GM18499 (cell line): ENCODE measurements around the gene MED7.
"Not testable (repeated sequence)": the region's sequence is repeated elsewhere in the genome, so short reads cannot be mapped to it uniquely, and the experiment has no call there.

ENCODE experiments used
- ATAC-seq: cut with Tn5 transposase; IDR thresholded peaks from one replicate; pipeline ENCODE4 v1.9.1; 2021; ENCODE audit warnings: moderate number of reproducible peaks; ENCODE audit not compliant: insufficient read depth, unreplicated experiment

Gene MED7, protein sequence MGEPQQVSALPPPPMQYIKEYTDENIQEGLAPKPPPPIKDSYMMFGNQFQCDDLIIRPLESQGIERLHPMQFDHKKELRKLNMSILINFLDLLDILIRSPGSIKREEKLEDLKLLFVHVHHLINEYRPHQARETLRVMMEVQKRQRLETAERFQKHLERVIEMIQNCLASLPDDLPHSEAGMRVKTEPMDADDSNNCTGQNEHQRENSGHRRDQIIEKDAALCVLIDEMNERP

DNA sequence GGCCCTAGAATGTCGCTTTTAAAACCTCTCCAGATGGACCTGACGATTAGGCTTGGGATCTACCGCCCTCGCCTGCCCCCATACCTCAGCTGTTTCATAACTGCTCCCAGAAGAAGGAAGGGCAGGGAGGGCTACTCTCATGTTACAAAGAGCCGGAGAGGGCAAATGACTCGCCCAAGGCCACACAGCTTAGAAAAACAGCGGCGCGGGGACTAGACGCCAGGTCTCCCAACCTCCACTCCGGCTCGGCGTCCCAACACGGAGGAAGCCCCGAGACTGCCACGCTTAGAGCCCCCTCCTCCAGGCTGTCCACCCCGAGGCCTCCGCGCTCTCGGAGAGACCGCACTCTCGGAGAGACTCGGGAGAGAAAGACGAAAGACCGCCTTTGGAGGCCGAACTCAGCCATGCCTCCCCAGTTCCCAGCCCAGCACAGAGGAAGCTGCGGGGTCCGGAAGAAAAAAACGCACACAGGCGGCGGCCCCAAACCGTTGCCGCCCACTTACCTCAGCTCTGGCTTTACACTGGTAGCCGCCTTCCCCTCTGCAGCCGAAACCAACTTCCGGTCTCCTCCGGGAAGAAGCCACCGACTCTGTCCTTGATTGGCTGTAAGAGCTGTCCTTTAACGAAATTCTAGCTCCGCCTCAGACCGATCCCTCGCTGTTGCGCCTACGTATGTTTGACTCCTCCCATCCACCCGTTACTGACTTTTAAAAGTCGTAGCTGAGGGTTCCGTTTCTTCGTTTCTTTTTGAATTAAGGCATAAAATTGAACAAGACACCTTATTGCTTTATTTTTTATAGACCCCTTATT is at the start of gene MED7:
TSS of gene MED7 (minus strand) at position 549 of the 810 bp plus-strand sequence. CDS start 3,434 bp downstream, outside the sequence.
- ATAC-seq = peak; percentile 99

DNA sequence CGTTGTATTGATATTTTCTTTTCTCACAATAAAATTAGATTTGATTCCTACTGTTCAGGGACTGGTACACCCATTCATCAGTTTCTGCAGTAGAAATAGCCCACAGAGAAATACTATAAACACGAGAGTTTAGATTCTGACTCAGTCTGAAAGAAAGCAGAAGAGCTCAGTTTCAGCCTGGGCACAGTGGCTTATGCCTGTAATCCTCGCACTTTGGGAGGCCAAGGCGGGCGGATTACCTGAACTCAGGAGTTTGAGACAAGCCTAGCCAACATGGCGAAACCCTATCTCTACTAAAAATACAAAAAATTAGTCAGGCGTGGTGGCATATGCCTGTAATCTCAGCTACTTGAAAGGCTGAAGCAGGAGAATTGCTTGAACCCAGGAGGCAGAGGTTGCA is 46.6 kb upstream of the MED7 start:
- ATAC-seq = no peak

DNA sequence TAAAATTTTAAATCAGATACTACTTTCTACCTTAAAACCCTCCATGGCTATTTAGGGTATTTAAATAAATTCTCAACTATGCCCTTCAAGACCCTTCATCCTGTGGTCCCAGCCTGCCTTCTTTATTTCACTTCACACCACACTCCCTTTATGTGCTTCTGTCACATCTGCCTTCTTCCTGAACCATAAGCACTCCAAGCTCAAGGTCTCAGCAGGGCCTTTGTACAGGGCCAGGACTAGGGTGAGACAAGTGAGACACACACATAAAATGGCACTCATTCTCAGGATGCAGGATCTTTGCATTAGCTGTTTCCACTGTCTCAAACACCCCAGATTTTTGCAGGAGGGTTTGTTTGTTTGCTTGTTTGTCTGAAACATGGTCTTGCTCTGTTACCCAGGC is 45.6 kb upstream of the MED7 start:
- ATAC-seq = no peak

DNA sequence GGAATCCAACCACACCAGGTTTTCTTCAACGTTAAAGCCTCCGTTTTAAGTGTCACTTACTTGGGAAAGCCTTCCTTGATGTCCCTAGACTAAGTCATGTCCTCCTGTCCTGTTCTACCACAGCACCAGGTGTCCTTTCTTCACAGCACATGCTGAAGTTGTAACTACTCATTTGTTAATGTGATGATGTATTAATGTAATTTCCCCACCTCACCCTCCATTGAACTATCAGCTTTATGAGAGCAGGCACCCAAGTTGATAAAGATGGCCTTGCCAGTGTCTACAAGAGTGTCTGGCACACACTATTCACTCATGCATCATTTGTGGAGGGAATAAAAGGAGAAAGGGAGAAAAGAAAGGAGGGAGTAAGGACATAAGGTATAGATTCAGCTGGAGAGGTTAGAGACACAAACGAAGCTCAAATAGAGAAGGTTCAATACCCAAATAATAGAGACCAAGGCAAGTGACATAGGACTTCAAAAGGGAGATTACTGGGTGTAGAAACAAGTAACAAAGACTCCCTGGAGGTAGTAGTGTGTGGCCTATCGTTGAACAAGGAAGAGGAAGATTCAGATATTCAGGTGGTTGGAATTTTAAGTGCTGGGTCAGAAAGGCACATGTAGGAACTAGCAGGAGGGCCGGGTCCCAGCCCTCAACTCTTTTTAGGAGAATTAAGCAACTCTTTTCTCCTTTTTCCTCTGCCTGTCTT is 44.5 kb upstream of the MED7 start:
- ATAC-seq = no peak

DNA sequence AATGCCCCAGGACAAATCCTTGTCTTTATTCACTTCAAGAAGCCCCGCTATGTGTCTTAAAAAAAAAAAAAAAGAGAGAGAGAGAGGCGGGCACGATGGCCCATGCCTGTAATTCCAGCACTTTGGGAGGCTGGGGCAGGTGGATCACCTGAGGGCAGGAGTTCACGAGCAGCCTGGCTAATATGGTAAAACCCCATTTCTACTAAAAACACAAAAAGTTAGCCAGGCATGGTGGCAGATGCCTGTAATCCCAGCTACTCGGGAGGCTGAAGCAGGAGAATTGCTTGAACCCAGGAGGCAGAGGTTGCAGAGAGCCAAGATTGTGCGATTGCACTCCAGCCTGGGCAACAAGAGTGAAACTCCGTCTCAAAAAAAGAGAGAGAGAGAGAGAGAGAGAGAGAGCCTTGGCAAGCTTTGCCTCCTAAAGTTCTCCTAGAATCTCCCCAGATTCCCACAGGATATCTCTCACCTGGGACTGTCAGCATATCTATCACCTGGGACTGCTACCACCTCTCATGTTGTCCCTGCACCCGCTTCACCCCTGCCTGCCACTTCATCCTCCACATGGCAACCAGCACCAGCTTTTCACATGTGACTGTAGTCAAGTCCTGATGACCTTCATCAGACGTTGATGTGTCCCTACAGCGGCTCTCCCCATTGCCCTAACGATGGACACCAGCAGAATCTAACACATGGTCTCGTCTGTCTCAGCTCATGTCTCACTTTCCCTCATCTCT is 43.8 kb upstream of the MED7 start:
- no peak for ATAC-seq

DNA sequence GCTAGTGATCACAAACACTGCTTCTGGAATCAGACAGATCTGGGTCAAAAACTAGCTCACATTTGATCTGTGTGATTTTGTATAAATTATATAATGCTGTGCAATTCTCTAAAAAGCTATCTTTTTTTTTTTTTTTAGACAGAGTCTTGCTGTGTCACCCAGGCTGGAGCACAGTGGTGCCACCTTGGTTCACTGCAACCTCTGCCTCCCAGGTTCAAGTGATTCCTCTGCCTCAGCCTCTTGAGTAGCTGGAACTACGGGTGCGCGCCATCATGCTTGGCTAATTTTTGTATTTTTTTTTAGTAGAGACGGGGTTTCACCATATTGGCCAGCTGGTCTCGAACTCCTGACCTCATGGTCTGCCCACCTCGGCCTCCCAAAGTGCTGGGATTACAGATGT is 42.5 kb upstream of the MED7 start:
- ATAC-seq = not testable (repeated sequence)

DNA sequence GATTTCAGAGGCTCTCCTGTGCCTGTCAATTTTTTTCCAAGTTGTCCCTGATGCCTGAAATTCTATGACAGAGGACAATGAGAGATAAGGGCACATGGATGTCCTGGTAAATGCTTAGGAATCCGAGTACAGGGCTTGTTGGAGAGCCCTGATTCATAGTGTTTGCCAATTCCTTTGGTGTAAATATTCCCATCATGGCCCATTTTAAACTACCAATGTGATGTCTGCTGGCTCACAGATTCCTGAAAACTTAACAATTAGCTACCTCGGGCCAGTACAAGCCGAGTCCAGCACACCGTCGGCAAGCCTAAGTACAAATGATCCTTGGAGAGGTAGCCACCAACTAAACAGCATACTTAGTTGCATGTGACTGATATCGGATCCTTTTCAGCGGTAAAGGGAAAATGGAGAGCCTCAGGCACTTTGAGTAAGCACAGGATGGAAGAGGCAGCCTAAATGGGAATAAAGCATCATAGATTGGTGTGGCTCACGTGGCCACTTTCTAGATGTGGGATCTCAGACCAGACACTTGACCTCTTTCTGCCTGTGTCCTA is 41.5 kb upstream of the MED7 start:
- ATAC-seq = no peak

DNA sequence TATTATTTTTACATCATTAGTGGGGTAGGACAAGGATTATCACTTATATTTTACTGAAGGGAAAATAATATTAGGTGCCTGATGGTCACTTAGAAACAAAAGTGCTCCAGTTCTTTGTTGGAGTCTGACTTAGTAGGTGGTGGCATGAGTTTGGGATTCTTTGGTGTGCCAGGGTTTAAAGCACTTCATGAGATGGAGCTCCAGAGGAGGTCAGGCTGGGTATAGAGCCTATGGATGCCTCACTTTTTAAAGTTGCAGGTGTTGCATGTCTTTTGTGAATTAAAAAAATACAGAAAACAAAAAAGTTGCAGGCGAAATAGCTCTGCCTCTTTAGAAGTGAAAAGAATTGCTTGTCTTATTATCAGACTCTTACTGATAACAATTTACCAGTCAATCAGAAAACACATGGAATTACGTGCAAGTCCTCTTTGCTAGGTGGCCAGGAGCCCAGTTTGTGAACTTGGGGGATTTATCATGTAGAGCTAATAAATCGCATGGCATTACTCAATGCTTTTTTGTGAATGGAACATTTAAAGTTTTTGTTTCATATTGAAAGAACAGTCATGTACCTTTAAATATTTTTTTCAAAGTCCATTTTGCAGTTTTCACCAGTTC is 39.6 kb upstream of the MED7 start:
- no peak for ATAC-seq

DNA sequence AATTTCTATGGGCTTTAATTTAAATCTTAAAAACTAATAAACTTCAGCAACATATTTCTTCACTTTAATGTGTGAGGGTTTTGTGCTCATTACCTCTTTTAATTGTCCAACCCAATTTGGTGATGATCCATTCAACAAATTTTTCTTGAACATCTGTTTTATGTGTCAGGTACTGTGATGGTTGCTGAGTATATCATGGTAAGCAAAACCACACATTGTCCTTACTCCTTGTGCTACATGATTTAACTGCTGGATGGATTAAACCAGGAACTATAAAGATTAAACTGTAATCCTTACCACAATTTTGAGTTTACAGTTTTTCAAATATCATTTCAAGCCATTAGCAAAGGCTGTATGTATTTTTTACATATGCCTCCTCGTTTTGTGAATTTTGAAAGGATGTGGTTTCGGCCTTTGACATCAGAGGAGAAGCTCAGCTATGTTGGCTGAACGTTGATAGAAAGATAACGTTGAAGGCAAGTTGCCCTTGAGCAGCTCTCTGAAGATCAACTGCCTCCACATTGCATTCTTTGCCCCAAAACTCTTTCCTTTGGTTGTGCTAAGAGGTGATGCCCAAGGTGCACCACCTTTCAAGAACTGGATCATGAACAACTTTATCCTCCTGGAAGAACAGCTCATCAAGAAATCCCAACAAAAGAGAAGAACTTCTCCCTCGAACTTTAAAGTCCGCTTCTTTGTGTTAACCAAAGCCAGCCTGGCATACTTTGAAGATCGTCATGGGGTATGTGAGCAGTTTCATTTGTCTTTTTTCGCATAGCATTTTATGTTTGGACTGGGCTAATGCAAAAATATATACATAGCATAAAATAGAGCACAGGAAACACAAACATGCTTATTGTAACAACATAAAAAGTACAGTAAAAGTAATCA is 38.0 kb upstream of the MED7 start, which contains the start of gene ITK:
TSS of gene ITK (plus strand) at position 467 of the 891 bp plus-strand sequence. CDS start at position 605, 138 bp downstream.
- ATAC-seq = no peak

DNA sequence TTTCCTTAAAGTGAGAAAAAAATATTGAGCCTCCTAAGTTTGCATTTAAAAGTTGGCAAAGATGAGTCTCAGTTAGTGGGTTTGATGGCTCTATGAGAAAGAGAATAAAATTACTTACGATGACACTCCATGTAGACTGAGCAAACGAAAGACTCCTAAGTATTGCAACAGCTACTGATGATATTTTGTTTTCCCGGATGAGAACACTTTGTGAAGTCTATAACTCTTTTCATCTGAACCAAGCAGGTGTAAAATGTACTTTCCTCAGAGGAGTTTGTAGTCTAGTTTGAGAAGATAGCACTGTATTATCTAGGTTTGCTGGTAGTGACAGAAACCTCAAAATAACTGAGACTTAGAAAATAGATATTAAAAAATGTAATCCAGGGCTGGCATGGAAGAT is 36.3 kb upstream of the MED7 start:
- ATAC-seq = no peak

DNA sequence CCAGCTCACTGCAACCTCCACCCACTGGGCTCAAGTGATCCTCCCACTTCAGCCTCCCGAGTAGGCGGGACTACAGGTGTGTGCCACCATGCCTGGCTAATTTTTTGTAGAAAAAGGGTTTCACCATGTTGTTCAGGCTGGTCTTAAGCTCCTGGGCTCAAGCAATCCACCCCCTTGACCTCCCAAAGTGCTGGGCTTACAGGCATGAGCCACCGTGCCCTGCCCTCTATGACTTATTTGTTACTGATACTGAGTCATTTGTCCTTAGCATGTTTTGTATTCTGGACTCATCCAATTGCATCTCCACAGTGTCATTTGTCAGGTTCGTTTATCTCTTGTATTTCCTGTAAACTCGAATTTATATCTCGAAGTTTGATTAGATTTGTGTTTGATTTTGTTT is 35.3 kb upstream of the MED7 start:
- no peak for ATAC-seq

DNA sequence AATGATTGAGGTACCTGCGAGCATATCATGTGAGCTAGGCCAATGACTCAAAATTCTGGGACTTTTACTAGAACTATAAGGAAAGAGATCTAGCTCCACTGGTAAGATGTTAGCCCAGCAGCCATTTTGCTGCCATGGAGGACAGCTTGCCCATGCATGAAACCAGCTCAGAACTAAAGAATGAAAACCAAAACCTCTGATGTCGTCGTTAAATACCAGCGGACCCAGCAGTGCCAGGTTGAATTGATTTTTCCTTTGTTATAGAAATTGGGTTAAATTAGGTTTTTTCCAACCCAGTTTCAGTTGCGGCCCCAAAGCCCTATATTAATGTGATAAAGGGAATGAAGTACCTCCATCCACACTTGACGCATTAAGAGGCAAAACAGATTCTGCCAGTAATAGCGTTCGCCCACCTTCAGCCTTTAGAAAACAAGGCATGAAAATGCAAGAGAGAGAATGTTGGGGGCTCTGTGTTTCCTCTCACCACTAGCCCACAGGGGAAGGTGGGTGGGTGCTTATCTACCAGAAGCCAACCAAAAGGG is 32.5 kb upstream of the MED7 start:
- no peak for ATAC-seq

DNA sequence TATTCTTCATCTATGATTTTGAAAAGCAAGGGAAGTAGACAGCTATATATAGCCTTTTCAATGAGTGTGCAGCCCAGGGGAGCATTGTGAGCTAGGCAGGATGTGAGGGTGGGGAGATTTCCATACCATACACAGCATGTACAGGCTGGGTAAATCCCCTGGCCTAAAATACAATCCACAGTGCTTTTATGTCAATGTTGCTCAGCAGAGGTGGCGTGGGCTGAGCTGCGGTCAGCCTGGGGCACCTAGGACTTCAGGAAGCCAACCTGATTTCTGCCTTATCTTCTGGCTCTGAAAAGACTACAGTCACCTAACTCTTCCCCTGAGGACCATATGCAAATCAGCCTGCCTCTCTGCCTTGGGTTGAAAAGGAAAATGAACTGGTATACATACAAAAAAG is 29.7 kb upstream of the MED7 start:
- peak; percentile 98 for ATAC-seq

DNA sequence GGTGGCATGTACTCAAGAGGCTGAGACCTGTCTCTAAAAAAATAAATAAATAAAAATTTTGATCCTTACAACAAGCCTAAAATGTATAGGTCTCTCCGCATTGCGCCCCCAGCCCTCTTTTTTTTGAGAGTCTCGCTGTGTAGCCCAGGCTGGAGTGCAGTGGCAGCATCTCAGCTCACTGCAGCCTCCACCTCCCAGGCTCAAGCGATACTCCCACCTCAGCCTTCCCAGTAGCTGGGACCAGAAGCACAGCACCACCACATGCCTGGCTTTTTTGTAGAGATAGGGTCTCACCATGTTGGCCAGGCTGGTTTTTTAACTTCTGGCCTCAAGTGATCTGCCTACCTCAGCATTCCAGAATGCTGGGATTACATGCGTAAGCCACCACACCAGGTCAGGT is 25.6 kb upstream of the MED7 start:
- no peak for ATAC-seq

DNA sequence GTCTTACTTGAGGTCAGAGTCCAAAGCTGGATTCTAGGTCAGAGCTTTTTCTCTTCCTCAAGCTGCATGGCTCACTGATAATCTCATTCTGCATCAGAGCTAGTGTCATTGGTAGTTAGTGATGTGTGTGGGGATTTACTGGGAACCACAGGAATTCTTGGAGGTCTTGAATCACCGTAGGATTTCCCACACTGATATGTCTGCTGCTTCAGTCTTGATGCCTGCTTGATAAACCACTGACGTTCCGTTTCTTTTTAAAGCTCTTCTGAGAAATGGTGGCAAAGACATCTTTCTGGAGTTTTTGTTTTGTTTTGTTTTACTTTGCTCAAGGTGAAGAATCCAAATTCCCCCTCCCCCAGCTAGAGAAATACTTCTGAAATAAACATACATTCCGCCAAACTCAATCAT is 24.6 kb upstream of the MED7 start:
- ATAC-seq = no peak

DNA sequence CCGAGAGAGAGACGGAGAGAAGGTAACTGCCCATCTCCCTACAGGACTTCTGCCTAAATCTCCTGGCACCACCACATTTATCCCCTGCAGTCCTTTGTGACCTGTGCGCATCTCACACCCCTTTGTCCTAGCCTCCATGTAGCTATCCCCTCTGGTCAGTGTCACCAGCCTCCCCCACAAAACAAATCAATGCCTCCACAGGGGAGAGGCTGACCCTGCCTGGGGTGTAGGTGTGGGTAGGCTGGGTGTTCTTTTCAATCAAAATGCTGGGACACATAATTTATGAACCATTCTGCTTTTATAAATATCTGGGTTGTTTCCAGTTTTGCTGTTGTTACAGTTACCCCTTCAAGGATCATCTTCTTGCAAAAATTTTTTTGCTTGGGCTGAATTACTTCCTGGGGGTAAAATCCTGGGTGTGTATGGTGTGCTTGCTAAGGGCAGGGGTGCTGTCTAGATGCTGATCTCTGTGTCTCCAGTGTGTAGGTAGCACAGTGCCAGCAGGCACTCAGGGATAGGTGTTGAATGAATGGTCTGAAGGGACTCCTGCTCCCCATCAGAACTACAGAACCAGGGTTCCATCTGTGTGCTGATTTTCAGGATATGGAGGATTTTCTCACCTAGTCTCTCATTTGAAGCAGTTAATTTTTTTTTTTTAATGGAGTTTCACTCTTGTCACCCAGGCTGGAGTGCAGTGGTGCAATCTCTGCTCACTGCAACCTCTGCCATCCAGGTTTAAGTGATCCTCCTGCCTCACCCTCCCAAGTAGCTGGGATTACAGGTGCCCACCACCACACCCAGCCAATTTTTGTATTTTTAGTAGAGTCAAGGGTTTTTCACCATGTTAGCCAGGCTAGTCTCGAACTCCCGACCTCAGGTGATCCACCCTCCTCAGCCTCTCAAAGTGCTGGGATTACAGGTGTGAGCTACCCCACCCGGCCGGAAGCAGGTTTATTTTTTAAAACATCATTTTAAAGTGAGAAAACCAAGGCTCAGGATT is 23.8 kb upstream of the MED7 start, which contains the start of gene GARIN3:
TSS of gene GARIN3 (minus strand) at position 51 of the 1,000 bp plus-strand sequence. CDS start 96 bp downstream, outside the sequence.
- ATAC-seq = no peak

DNA sequence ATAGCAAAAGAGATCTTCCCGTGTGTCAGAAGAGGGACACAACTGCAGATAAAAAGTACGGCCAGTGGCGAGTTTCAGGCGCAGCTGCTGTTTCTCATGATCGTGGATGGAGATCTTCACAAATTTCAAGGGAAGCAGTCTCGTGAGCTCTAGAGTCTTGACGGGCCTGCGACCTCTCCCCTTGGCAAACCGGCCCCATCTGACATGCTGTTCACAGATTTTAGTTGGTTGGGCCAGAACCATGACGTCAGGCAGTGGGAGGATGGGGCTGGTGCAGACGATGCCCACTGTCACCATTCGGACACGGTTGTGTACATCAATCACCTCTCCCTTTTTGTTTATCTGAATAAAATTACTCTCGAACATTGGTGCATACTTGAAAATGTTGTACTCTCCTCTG is 23.0 kb upstream of the MED7 start:
- no peak for ATAC-seq
